HG03025 (cell line): ENCODE results near the gene COL15A1.

Source experiments
- ATAC-seq: cut with Tn5 transposase; IDR thresholded peaks from one replicate; pipeline ENCODE4 v1.9.1; 2021; ENCODE audit warnings: mild to moderate bottlenecking, moderate library complexity; ENCODE audit not compliant: unreplicated experiment, low FRiP score

COL15A1 gene

DNA sequence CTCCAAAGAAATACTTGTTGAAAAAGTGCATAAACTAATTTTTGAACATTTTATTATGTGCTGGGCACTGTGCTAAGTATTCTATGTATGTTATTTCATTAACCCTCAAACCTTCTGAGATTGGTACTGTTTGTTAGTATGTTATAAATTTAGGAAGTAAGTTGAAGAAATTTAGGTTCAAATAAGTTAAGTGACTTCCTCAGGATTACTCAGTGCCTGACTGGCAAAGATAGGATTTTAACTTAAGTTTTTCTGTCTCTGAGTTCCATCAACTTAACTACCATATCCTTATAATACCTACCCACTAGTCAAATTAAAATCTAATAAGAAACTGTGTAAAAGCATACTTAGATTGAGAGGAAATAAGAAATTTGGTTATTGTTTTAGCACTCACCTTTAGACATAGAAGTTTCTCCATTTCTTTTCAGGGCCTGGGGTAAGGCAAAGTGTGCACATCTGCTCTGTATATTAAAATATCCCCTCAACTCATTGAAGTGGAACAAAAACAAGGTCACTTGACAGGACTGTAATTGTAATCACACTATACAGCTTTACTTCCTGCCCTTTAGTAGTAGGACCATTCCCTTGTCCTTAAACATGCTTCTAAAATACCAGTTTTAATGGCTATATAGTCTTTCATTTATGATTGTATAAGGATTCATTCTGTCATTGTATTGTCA is 176.4 kb downstream of the COL15A1 start:
- ATAC-seq = no peak
